ENCODE data around the gene BCAM.

DNA sequence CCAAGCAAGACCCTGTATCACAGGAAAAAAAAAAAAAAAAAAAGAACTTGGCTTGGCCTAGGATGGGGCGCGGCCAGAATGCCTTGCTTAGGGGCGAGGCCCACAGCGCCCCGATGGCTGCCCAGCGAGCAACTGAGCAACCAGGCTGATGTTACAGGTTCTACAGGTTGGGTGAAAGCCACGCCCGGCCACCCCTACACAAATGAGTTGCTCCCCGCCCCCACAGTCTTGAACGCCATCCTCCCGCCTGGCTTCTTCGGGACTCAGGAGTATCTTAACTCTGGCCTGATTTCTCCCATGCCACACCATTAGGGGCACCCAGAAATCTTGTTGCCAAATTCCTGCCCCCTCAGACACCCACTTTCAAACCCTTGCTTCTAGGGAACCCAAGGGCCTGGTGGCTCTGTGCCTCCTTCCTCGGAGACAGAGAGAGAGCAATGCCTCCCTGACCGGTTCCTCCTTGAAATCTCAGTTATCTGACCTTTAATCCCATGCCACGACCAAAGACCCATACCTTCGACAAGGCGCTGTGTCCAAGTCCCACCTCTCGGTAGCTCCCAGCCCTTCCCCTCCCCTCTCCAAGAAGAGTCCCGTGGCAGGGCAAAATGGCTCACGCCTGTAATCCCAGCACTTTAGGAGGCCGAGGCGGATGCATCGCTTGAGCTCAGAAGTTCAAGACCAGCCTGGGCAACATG lies 32.4 kb upstream of the BCAM start:
- TF ChIP-seq SPI1 (IDR thresholded peaks at IDR 0.05; ENCODE audit: low read depth, low read length), result no peak
- no peak for TF ChIP-seq POLR2A (IDR thresholded peaks at IDR 0.05; ENCODE audit: low read depth, low read length)
- no peak for TF ChIP-seq POU2F2 (IDR thresholded peaks at IDR 0.05; ENCODE audit: low read depth, low read length)
- TF ChIP-seq POLR2AphosphoS5 (IDR thresholded peaks at IDR 0.05; ENCODE audit: low read depth, low read length), result no peak

Measured in GM12891 (cell line).